Measurements from ENCODE around the gene POU5F2.

POU5F2 gene
- total RNA-seq: 1.3 to 17.9 (median 3.6) reads per million in 3 experiments

- no peak for DNase-seq
Measured at GRCh38 chr5:93741136-93741811, at the start of gene POU5F2. TSS of gene POU5F2 (minus strand) at chr5:93741600. CDS start at chr5:93741563, 37 bp downstream.

GRCh38 chr5:93790401-93790800 lies 49.0 kb upstream of the POU5F2 start:
- DNase-seq: no peak

GRCh38 chr5:93789173-93790067 lies 48.0 kb upstream of the POU5F2 start:
- no peak for DNase-seq

GRCh38 chr5:93787598-93787997 lies 46.2 kb upstream of the POU5F2 start:
- DNase-seq: no peak

GRCh38 chr5:93785475-93785874 lies 44.1 kb upstream of the POU5F2 start:
- DNase-seq: no peak

GRCh38 chr5:93782978-93783377 lies 41.6 kb upstream of the POU5F2 start:
- DNase-seq: no peak

GRCh38 chr5:93777620-93778019 lies 36.2 kb upstream of the POU5F2 start:
- DNase-seq: no peak

GRCh38 chr5:93756372-93756771 lies 15.0 kb upstream of the POU5F2 start:
- no peak for DNase-seq

GRCh38 chr5:93755716-93756115 lies 14.3 kb upstream of the POU5F2 start:
- DNase-seq: no peak

GRCh38 chr5:93748875-93749397 lies 7.5 kb upstream of the POU5F2 start:
- no peak for DNase-seq

- DNase-seq: no peak
Measured at GRCh38 chr5:93746406-93747056, 5.1 kb upstream of the POU5F2 start.

GRCh38 chr5:93736284-93736683 lies 5.1 kb downstream of the POU5F2 start:
- DNase-seq: no peak

GRCh38 chr5:93735378-93735777 lies 6.0 kb downstream of the POU5F2 start:
- no peak for DNase-seq

GRCh38 chr5:93731987-93732386 lies 9.4 kb downstream of the POU5F2 start:
- DNase-seq: no peak

GRCh38 chr5:93726595-93726994 lies 14.8 kb downstream of the POU5F2 start:
- DNase-seq: no peak

- no peak for DNase-seq
Measured at GRCh38 chr5:93724791-93725190, 16.6 kb downstream of the POU5F2 start.

- no peak for DNase-seq
Measured at GRCh38 chr5:93723681-93724080, 17.7 kb downstream of the POU5F2 start.

- DNase-seq: no peak
Measured at GRCh38 chr5:93723005-93723404, 18.4 kb downstream of the POU5F2 start.

GRCh38 chr5:93722588-93722987 lies 18.8 kb downstream of the POU5F2 start:
- DNase-seq: no peak

- no peak for DNase-seq
Measured at GRCh38 chr5:93721511-93721910, 19.9 kb downstream of the POU5F2 start.

- DNase-seq: no peak
Measured at GRCh38 chr5:93721071-93721470, 20.3 kb downstream of the POU5F2 start.

- no peak for DNase-seq
Measured at GRCh38 chr5:93717162-93717561, 24.2 kb downstream of the POU5F2 start.

GRCh38 chr5:93716453-93716852 lies 24.9 kb downstream of the POU5F2 start:
- DNase-seq: no peak

Data from central memory CD4-positive, alpha-beta T cell (primary cell).